Measurements from ENCODE around the gene PTPRD.

DNA sequence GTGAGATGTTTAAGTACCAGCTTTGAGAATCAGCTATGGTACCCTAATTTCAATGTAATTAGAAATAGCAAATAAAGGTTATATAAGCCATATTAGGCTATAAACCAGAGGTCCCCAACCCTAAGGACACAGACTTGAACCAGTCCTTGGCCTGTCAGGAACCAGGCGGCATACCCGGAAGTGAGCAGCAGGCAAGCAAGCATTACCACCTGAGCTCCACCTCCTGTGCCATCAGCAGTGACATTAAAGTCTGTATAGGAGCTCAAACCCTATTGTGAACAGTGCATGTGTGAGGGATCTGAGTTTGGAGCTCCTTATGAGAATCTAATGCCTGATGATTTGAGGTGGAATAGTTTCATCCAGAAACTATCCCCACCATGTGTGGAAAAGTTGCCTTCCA, 1009.5 kb downstream of the PTPRD start:
- TF ChIP-seq, protein P1, sequence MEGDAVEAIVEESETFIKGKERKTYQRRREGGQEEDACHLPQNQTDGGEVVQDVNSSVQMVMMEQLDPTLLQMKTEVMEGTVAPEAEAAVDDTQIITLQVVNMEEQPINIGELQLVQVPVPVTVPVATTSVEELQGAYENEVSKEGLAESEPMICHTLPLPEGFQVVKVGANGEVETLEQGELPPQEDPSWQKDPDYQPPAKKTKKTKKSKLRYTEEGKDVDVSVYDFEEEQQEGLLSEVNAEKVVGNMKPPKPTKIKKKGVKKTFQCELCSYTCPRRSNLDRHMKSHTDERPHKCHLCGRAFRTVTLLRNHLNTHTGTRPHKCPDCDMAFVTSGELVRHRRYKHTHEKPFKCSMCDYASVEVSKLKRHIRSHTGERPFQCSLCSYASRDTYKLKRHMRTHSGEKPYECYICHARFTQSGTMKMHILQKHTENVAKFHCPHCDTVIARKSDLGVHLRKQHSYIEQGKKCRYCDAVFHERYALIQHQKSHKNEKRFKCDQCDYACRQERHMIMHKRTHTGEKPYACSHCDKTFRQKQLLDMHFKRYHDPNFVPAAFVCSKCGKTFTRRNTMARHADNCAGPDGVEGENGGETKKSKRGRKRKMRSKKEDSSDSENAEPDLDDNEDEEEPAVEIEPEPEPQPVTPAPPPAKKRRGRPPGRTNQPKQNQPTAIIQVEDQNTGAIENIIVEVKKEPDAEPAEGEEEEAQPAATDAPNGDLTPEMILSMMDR (IDR thresholded peaks at IDR 0.05; ENCODE audit: insufficient read depth, low read length, poor library complexity, severe bottlenecking), result no peak
- TF ChIP-seq EZH2phosphoT487 (conservative IDR thresholded peaks at IDR 0.05; ENCODE audit: low read length), result no peak
